NCI-H1092 treated with DMSO at 0.1 percent for 48 hours (cell line): Measurements from ENCODE around the gene PRR7.
A peak's percentile ranks its signal among the peaks of the same experiment; 100 is the strongest.

Experiments used
- DNase-seq: peaks from one replicate; lab custom pipeline; 2025; lab: John Stamatoyannopoulos, UW

PRR7 gene

DNA sequence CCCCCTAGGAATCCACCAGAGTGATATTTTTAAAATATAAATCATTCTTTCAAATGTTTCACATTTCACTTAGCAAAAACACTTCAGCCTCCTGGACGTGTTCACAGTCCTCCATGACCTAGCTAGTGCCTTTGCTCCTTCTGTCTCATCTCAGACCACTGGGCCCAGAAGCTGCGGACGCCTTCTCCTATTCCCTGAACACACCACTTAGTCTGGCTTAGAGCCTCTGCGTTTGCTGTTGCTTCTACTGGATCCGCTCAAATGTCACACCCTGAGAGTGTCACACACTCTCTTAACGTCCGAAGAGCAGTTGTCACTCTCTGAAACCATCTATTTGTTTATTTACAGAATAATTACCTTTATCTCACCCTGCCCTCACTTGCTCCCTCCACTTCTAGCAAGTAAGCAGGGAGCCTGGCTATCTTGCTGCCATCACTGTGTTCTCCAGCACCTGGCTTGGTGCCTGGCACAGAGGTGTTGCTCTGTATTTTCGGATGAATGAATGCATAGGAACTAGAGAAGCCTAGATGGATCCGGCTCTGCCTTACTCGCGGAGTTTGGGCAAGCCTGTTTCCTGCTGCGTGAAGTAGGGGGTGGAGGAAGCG is 21.3 kb upstream of the PRR7 start:
- DNase-seq: no peak

DNA sequence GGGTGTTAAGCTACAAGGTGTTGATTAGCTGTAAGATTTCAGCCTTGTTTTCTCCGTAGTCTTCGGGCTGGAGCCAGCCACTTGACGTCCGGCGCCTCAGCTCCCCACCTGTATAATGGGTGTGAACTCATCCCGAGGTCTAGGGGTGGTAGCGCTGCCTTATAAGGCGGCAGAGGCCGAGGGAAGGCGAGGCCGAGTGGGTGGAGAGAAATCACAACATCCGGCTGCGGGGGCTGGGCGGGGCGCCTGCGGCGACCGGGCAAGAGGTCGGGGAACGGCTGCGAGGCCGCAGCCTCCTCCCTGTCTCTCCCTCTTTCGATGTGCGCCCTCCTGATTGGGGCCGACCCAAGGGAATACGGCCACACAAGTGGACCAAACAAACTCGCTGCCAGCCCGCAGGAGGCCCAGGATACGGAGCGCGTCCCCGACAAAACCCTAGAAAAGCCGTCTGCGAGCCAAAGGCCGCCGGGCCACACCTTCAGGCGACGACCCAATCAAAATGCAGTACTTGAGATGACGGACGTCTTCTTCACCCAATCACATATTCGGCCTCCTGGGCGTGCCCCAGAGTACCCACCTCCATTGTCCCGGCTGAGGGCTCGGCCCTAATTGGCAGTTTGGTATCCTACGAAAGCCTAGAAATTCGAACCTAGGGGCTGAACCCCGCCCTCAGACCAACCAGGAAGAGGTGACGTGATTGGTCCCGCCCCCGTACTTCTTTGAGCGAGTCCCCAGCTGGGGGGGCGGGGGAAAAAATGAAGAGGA is 20.6 kb upstream of the PRR7 start:
- peak; percentile 99 for DNase-seq

DNA sequence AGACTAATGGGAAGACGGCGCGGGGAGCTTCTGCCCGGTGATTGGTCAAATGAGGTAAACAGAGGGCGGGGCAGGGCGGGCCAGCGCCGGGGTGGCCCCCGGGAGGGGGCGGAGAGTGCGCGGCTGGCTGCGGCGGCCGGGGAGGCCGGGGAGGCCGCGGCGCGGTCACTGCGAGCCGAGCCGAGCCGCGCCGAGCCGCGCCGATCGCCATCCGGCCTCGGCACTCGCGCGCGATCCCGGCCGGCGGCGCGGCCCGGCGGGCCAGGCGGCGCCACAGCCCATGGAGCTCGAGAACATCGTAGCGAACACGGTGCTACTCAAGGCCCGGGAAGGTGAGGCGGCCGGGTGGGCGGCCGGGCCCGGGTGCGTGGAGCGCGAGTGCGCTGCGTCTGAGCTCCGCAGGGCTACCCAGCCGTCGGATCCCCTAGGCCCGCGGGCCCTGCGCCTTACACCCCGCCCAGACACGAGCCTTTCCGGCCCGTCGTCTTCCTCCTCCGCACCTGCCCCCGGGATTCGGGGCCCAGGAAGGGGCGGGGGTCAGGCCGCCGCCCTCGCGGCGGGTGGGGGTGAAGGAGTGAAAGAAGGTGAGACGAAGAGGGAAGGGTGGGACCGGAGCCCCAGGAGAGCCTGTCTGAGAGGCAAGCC is 19.9 kb upstream of the PRR7 start, which contains the start of gene GRK6:
Gene GRK6 (plus strand): TSS at position 111 of the 645 bp plus-strand sequence. CDS start 170 bp downstream, at position 281.
- DNase-seq: no peak

DNA sequence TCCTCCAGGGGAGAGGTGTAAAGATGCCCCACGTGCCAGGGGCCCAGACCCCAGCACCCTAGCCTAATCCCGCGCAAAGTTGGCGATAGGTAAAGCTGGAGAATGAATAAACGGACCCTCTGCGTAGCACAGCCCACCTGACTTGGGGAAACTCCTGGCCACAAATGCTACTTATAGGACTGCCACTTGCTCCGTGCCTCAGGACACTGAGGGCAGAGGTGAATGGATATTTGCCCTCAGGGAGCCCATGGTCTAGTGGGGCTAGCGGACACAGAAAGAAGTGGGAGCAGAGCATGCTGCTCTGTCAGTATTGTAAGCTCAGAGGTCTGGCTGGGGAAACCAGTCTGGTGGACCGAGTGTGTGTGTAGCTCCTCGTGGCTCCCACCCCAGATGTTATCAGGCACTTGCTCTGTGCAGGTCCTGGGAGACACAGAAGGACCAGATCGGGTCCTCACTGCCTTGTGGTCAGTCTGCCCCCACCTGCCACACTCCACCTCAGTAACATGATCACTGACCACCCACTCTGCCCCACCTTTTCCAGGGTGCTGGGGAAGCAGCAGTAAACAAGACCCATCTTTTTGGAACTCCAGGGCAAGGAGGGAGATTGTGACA is 19.3 kb upstream of the PRR7 start:
- DNase-seq: no peak

DNA sequence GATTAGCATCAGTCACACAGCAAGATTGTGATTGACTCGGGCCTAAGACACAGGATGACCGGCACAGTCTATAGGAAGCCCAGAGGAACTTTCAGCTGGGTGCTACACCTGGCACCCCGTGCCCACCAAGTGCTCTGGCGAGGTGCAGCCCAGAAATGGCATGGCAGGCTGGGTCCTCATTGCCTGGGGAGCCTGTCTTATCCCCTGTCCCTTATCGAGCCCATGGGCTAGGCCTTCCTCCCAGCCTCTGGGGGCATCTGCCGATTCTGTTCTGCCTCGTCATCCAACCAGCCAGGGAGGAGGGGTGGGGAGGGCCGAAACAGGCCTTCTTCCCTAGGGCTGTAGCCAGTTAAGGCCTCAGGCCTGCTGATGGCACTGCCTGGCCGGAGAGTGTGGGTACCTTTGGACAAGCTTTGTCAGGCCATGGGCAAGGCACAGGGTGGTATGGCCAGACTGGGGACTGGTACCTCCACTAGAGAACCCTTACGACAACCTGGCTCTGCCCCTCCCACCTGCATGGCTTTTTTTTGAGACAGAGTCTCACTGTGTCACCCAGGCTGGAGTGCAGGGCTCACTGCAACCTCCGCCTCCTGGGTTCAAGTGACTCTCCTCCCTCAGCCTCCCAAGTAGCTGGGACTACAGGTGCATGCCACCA is 18.6 kb upstream of the PRR7 start:
- no peak for DNase-seq

DNA sequence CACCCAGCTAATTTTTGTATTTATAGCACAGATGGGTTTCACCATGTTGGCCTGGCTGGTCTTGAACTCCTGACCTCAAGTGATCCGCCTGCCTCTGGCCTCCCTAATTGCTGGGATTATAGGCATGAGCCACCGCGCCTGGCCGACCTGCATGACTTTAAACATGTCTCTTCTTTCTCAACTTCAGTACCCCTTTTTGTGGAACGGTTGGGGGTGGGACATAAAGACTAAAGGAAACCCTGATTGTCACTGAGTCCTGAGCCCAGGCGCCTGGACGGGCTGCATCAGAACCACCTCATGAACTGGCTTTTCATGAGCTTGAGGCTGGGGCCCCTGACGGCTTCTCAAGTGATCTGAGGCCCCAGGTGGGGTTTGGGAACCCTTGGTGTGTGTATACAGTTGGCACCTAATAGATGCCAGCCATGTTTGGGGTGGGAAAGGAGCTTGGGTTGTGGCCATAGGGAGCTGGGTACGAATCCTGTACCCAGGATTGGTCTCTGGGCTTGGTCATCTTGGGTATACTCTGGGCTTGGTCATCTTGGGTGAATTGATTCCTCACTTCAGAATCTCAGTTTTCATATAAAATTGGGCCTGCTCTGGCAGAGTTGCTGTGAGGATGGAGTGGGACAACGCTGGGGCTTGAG is 17.9 kb upstream of the PRR7 start:
- DNase-seq: no peak

DNA sequence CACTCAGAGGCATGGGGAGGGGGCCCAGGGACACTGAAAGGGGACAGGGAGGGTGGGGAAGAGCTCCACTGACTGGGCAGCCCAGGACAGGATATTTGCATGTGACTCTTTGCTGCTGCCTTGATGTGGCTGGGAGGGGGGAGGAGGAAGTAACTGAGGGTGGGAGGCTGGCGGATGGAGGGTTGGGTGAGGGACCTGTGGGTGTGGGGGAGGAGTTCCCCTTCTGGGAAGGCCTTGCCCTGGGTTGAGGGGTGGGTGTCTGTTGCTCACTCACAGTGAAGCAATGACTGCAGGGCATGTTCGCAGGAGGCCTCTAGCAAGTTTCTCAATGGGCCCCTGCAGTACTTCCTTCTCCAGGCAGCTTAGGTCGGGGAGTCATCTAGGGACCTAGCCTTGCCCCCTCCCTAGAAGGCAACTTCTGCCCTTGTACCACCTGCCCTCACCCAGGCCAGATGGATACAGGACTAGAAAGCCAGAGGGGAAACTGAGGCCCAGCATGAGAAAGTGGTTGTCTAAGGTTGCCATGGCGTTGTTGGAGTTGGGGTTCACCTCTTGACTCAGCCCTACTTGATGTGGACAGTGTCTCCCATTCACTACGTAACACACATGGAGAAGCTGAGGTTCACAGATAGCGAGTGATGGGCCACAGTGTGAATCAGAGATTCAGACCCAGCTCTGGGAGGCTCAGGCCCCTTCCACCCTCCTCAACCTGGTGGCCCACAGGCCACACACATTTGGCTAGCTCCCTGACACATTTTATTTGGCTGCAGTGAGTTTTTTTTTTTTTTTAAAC is 17.2 kb upstream of the PRR7 start:
- no peak for DNase-seq

DNA sequence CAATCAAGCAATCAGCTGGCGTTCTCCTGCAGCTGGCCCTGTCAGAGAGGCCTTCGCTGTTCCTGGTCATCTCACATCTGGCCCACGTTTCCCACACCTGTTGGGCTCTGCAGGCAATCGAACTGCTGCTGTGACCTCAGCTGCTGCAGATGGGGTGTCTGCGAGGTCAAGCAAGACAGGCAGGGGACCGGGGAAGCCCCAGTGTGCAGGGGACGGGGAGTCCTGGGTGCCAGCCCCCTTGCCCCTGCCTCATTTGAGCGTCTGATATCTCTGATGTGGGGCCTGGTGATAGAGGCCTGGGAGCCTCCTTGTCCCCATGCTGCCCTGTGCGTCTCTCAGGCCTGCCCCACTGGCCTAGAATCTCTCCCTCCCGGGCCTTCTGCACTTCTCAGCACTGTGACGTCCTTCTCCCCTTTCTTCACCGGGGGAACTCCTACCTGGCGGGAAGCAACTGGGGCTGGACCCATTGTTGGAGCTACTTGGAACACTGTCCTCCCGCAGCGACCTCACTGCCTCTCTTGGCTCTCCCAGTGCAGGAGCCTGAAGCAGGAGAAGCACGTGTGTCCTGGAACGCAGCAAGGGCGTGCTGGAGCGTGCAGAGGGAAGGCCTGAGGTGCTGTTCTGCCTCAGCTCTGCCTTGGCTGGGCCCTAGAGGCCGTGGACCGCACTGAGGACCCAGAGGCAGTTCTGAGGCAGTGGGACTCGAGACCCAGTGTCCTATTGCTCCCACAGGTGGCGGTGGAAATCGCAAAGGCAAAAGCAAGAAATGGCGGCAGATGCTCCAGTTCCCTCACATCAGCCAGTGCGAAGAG is 16.3 kb upstream of the PRR7 start:
- no peak for DNase-seq

DNA sequence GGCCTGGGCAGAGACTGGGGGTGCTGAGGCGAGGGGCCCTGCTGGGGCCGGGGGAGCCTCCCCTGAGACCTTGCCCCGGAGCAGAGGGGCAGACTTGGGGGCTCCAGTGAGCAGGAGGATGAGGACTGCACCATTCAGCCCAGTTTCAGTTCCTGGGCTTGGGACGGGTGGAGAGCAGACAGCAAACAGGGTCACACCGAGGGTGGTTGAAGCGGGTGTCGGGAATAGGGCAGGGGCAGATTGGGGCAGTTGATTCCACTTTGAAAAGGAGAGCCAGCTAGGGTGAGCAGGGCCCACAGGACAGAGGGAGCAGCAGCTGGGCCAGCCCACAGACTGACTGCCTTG is 15.7 kb upstream of the PRR7 start:
- no peak for DNase-seq

DNA sequence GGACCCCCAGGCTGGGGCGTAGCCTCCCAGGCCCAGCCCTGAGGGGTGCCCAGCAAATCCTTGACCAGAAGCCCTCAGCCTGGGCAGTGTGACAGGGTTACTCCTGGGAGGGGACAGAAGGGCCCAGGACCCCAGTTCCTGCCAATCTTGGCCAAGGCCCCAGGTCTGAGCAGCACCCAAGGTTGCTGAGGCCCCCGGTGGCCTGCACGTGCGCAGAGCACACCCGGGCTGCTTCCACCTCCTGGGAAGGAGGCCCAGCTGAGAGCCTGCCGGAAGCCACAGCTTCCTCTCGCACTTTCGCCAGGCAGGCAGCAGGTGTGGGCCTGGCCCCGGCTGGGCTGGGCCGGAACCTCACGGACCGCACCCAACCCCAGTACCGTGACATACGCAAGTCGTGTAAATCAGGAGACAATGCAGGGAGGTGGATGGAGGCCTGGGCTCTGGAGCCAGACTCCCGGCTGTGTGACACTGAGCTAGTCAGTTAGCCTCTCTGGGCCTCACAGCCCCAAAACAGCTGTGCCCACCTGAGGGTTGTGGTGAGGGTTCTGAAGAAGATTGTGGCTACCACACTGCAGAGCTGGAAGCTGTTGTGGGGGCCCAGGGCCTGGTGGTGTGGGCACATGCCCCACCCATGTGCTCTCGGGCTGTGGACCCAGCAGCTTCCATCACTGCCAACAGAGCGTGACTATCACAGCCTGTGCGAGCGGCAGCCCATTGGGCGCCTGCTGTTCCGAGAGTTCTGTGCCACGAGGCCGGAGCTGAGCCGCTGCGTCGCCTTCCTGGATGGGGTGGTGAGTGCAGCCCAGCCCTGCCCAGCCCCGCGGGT is 15.1 kb upstream of the PRR7 start:
- DNase-seq: no peak

DNA sequence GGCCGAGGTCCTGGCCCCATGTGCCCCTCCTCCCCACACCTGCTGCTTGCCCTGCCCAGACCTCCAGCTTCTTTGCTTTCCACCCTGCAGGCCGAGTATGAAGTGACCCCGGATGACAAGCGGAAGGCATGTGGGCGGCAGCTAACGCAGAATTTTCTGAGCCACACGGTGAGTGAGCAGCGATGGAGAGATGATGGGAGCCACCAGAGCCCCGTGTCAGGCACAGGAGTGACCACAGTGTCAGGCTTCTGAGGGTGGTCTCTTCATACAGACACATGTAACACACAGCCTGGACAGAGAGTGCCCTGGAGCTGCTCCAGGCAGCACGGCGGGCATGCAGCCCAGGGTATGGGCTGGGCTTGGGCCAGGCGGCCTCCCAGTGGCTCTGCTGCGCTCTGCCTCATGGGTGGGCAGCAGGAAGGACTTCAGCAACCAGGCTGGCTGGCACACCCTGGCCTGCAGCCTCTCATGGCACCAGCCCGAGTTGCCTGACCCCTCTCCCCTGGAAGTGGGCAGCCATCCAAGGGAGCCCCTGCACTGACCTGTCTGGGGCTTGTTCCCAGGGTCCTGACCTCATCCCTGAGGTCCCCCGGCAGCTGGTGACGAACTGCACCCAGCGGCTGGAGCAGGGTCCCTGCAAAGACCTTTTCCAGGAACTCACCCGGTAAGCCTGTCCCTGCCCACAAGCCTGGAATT is 14.3 kb upstream of the PRR7 start:
- no peak for DNase-seq

DNA sequence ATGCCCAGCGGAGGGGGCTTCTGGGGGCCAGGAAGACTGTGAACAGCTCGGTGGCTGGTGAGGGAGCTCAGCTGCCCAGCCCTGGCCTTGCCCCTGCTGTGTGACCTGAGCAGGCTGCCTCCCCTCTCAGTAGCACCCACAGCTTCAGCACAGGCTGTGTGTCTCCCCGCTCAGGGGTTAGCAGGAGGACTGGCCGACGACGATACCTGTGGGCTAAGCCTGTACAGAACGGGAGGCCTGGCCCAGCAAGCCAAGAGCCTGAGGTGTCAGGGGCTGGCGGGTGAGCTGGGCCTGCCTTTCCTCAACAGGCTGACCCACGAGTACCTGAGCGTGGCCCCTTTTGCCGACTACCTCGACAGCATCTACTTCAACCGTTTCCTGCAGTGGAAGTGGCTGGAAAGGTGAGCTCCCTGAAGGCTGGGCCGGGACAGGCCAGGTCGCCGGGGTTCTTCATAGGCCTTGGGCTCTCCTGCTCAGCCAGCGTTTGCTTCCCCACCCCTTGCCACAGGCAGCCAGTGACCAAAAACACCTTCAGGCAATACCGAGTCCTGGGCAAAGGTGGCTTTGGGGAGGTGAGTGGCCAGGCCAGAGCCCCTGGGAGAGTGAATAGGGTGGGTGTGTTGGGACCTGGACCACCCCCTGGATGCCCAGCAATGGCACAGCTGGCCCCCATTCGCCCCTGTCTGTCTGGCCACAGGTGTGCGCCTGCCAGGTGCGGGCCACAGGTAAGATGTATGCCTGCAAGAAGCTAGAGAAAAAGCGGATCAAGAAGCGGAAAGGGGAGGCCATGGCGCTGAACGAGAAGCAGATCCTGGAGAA is 13.6 kb upstream of the PRR7 start:
- DNase-seq: no peak

DNA sequence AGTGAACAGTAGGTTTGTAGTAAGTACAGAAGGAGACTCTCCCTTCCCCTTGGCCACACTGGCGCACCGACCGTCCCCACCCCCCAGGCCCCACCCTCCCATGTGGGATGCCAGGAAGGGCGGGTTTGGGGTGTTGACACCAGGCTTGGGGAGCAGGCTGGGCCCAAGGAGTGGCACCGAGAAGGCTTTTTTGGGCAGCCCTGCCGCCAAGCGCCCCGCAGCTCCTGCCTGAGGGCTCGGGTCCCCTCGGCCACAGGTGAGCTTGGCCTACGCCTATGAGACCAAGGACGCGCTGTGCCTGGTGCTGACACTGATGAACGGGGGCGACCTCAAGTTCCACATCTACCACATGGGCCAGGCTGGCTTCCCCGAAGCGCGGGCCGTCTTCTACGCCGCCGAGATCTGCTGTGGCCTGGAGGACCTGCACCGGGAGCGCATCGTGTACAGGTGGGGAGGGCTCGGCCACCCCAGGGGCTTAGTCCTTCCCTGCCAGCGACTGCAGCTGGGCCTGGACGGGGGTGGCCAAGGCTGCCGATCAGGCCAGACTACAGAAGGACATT is 12.9 kb upstream of the PRR7 start:
- no peak for DNase-seq

DNA sequence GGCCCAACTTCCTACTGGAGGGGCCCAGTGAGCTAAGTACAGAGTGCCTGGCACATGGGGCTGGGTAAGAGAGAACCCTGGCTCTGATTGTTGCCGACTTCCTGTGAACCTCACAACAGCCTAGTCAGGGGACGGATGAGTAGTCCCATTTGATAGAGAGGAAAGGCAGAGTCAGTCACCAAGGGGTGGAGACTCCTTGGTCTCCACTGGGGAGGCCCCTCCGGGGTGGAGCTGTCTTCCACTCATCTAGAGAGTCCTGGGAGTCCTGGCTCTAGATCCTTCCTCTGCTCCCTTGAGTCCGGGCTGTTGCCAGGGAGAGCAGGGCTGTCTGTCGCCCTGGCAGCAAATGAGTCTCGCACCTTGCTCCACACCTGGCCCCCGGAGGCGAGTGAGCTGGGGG is 12.2 kb upstream of the PRR7 start:
- DNase-seq: no peak

DNA sequence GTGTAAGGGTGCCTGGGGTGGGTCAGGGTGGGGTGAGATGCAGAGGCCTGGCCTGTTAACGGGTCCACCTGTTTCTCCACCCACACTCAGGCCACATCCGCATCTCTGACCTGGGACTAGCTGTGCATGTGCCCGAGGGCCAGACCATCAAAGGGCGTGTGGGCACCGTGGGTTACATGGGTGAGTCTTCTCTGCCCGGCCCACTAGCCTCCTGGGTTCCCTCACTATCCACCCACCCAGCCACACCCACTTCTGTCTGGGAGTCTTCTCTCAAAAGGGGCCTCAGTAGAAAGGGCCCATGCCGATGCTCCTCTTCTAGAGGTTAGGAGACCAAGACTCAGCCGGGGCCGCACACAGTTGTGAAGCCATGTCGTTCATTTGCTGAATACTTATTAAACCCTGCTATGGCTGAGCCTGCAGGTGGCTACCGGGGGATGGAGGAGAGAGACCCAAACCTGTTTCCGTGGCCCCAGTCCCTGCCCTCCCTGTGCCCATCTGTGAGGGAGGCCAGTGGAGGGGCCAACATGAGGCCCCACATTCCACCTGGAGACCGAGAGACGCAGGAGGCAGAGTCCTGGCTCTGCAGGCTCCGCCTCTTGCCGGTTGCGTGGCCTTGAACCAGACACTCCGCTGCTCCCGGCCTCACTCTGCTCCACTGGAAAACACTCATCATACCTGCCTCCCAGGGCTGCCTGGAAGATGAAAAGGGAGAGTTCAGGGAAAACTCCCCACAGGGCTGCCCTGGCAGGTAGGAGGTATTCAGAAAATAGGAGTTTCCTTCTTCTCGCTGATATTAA is 11.5 kb upstream of the PRR7 start:
- no peak for DNase-seq

DNA sequence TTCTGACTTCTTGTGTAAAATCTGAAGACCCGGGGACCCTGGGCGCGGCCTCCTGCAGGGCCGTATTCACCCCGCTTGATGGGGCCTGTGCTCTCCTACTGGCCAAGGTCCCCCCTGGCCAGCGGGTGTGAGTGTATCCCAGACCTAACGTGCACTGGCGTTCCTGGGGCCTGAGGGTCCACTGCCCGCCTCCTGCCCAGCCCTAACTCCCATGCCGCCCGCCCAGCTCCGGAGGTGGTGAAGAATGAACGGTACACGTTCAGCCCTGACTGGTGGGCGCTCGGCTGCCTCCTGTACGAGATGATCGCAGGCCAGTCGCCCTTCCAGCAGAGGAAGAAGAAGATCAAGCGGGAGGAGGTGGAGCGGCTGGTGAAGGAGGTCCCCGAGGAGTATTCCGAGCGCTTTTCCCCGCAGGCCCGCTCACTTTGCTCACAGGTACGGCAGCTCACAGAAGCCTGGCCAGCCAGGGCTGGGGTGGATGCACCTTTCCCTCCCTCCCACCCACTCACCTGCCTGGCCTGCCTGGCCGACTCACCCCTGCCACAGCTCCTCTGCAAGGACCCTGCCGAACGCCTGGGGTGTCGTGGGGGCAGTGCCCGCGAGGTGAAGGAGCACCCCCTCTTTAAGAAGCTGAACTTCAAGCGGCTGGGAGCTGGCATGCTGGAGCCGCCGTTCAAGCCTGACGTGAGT is 10.6 kb upstream of the PRR7 start:
- DNase-seq: no peak
